NCI-H2029 treated with DMSO at 0.1 percent for 48 hours (cell line): ENCODE data around the gene LEF1.
"Not testable (repeated sequence)": the region's sequence is repeated elsewhere in the genome, so short reads cannot be mapped to it uniquely, and the experiment has no call there.

ENCODE experiments used
- DNase-seq: peaks from one replicate; lab custom pipeline; 2025; lab: John Stamatoyannopoulos, UW

Gene LEF1

DNA sequence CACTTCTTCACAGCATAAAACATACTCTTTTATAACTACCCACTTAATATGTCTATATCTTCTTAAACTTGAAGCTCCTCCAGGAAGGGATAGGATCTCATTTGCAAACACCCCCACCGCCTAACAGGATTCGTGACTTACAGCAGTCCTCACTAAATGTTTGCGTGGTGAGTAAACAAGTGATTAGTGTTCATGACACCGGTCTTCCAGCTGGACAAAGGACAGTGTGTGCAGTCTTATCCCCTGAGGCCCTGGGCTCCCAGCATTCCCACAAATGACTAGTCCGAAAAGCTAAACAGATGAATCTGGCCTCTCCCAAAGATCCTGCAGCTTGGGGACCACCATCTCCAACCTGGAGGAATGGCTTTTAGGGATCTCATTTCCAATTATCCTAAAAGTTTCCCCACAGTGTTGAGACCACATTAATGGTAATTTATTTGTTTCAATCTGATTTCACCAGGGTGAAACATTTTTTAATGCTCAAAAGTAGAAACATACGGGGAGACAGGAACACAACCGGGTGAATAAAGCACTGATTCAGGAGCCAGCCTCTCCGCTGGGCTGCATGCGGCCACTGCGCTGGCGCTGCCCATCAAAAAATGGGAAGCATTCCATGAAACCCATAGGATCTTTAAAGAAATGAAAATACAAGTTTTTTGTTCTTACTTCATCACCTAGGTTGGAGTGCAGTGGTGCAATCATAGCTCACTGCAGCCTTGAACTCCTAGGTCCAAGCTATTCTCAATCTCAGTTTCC, 109.9 kb downstream of the LEF1 start:
- DNase-seq, result no peak

DNA sequence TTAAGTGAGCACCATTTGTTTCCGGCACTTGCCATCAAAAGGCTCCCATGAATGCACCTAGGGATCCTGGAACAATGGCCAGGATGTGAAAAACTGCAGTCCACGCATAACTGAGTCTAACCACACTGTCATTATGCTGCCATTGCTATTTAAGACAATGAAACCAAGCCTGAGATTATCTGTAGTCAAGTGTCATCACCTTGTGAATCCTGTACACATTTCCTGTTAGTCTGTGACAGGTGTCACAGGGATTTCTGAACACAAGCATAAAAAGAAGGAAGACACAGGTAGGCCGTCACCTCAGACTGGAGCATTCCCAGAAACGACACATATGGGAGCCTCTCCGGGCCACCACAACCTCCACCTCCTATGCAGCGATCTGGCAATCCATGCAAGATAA, 112.3 kb downstream of the LEF1 start:
- DNase-seq, result no peak

DNA sequence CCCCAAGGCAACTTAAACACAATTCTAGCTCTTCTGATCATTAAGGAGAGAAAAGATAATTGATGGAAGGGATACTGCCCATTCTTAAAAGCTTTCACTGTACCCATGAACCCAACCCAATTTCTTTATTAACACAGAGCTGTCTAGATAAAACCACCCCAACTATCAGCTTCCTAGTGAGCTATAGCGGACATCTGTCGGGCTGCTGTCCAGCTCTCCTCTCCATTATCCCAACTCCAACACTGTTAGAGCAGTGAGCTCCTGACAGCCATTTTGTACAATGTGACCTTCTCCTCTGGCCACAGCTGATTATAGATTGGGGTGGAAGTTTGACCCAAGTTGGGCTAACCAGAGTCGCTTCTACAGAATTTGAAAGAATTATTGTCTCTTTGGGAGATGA, 112.9 kb downstream of the LEF1 start:
- no peak for DNase-seq

DNA sequence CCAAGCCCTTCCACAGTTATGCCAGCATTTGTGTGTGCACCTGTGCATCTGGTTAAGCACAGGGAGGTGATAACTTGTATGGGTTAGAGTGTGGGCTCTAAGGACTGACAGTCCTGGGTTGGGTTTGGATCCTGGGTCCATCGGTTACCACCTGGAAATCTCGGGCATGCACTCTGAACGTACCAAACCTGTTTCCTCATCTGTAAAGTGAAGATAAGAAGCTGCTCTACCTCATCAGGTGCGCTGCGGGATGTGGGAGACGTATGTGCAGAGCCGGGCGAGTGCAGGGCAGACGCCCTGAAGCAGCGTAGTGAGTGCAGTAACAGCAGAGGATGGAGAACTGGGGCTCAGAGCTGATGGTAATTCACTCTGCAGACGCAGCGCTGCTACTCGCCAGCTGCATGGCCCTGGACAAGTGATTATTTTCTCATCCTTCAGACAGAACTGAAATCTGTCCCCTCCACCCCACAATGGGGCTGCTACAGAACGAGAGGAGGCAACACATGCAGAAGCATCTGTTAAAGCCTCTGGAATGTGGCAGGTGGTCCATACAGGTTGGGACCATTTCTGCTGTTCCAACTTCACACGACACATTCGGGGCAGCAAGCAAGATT, 114.6 kb downstream of the LEF1 start:
- no peak for DNase-seq

DNA sequence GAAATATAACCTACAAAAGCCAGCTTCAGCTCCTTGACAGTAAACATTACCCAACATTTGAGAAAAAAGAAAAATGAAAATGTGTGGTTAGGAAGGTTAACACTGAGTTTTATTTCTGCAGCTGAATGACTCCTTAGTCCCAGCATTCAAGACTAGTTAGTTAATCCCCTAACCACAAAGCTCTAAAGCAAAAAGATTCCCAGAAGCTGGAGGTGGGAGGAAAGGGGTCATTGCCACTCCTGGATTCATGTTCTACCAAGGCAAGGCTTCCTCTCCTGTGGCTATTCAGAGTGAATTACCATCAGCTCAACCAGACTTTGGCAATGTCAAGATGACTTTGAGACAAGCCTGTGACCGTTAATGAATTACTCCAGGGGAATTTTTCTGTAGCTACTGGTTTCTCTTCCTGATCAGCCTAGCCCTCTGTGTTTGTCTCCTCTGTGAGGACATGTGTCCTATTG, 115.5 kb downstream of the LEF1 start:
- DNase-seq, result no peak

DNA sequence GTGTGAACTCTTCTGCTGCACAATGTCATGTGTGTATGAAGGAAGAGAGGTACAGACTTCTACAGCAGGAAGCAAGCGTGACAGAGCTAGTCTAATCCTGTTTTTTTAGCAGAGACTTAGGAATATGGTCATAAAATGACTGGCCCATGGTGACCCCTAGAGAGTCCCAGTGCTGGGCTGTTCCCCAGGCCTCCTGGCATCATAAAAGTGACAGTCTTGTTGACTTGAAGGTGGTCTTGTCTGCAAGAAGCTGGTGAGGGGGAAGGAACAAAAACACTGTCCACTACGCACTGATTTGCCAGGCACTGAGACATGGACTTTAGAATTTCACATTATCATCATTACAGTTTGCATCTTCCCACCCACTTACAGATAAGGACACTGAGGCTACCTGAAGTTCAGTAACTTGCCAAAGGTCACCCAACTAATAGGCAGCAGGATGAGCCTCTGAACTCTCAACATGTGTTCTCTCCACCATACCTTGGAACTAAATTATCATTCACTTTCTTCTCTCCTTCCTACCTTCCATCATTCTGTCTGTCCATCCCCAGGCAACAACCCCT, 116.1 kb downstream of the LEF1 start:
- no peak for DNase-seq

DNA sequence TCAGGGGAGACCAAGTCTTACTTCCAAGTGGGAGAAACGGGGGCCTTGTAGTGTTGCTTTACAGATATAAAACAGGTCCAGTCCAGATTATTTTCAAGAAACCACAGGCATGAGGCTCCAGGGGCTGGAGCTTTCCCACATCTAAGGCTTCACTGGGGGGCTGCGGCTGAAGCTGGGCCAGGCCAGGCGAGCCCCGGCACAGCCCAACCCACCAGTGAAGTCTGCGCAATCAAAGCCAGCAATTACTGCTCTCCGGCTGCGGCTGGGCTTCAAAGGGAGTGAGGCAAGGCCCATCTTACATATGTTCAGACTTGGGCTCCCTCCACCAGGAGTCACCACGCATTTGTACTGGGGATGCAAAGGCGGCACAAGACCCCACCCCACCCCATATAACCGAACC, 117.4 kb downstream of the LEF1 start:
- DNase-seq, result no peak

DNA sequence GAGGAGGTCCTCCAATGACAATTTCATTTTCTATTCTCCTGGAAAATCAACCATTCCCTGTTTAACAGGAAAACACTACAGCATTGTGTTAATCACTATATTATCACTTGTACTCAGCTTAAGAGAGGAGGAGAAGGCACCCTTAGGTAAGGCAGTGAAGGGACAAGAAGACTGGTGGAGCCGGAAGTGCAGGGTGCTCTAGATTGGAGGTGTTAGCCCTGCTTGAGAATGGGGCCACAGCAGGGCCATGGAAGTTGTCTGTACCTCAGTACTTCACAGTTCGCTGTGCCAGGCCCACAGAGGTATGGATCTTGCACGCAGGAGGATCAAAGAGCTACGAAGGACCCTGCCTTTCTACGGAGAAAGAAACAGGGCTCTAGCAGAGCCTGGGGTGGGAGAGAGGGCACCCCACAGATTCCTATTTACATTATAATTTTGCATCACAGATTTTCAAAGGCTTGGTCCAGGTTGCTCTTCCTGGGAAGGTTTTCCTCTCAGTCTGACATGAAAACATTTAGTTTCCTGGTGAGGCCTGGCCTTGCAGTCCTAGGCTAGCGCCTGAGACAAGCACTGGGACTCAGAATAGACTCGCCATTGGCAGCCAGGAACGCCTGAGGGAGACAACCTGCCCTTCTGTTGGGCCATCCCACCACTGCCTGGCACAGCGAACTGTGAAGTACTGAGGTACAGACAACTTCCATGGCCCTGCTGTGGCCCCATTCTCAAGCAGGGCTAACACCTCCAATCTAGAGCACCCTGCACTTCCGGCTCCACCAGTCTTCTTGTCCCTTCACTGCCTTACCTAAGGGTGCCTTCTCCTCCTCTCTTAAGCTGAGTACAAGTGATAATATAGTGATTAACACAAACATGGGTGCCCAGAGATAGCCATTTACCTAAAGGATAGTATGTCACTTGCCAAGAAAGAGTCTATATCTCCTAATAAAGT, 118.3 kb downstream of the LEF1 start:
- DNase-seq, result not testable (repeated sequence)

DNA sequence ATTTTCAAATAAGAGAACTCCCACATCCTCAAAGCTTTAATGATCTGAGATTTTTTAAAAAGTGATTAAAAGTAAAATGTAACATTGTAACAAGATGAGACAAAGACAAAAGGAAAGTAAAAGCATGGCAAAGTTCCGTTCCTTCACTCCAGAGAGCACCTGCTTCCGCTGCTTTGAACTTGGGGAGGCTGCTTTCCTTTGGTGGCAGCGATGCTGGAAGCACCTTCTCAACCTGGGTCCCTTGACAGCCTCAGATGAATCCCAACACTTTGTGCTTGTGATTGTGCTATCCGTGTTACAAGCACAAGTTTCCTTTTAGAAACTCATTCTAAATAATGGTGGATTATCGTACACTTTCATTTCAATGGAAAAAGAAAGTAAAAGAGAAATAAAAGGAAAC, 119.3 kb downstream of the LEF1 start:
- DNase-seq, result no peak

DNA sequence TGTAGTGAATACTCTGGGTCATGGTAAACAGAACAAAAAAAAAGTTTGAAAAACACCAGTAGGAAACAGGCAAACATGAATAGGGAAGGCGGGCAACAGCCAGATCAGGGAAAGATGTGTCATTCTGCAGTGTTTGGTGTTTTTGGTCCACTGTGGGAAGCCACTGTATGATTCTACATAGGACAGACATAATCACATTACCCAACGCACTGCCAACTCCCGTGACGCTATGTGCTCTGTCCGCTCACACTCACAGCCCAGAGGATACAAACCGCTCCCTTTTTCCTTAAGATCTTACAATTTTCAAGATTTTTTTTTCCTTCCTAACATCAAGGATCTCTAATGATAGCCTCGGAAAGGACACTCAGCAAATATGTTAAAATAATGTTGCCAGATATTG, 119.7 kb downstream of the LEF1 start:
- no peak for DNase-seq

DNA sequence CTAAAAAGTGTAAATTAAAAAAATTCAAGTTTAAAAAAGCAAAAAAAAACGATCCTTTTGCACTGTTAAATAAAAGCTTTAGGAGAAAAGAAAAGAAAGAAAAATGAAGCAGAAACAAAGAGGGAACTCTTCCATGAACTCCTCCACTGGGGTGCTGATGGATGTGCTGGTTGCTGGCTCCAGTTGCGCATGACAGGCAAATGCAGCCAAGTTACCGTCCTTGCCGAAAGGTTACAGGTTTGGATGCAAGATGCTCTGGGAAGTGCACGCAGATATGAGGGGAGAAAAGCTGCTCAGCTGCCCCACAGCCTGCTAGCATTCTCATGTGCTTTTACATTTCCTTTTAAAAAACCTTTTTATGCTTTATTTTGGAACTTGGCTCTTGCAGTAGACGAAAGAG, 120.6 kb downstream of the LEF1 start:
- DNase-seq, result no peak

DNA sequence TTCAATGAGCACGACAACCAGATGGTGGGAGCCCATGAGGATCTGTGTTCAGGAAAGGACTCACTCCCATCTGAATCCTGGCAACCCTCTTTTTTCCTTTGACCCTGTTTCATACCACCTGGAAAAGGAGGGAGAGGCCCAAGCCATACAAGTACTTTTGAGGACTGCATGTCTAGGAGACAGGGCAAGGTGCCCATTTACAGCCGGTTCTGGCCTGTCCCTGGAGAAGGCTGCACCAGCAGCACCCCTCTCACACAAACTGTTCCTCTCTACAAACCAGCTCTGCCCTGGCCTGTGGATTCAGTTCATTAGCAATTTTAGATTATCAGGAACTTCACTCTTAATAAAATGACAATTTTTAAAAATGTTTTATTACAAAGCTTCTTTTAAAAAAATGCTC, 121.5 kb downstream of the LEF1 start:
- peak; percentile 44 for DNase-seq

DNA sequence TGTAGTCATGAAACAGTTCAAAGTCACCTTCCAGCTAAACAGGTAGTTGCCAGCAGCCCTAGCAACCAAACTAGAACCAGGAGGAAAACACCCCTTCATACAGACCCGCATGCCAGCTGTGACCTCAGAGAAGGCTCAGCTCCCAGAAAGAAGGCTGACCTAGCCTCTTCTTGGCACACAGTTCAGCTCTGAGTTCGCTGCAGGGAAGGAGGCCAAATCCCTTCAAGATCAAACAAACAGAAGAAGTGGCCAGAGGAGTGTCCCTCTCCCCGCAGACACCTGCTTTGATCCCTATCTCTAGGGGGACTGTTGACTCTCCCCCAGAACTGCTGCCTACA, 123.1 kb downstream of the LEF1 start:
- peak; percentile 47 for DNase-seq

DNA sequence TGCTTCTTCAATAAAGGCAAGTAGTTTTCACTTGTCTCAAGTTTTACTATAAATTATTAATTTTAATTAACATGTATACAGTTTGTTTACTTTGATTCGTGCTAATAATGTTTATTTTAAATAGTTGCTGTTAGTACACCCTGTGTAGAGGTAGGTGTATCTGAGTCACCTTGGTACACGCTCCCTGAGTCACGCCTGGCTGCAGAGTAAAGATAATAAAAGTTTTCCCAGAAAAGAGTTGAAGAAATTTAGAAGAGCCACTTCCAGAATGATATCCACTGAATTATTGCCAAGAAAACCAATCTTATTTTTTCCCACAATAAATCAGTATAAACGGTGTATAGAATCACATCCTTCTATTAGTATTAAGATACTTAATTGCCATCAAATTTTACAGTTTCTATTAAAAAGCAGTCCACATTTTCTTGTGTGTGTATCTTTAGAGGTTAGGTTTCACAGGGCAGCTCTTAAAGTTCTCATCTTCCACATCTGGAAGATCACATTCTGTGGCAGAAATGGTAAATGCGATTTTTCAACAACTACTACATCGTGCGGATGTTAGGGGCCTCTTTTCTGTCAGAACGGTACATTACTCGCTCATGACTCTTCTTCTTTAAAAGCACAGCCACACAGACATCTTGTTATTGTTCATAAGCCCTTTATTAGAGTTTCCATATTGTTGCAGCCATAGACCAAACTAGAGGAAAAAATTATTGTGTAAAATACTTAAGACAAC, 123.6 kb downstream of the LEF1 start:
- no peak for DNase-seq

DNA sequence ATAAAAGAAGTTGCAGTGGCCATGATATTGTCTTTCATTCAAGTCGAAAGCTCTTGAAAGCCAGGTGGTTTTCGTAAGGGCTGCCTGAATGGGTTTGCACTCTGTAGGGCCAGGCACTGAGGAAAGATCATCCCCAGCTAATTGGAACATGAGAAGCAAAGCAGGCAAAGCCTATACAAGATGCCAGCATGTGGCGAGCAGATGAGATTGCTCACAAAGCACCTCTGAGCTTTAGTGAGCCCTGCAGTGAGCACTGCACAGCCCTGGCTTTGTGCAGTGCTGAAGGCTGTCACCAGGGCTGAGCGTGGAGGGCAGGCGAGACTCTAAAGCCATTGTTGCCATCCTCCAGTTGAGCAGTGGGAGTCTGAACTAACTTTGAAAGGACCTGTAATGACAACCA, 125.2 kb downstream of the LEF1 start:
- peak; percentile 46 for DNase-seq

DNA sequence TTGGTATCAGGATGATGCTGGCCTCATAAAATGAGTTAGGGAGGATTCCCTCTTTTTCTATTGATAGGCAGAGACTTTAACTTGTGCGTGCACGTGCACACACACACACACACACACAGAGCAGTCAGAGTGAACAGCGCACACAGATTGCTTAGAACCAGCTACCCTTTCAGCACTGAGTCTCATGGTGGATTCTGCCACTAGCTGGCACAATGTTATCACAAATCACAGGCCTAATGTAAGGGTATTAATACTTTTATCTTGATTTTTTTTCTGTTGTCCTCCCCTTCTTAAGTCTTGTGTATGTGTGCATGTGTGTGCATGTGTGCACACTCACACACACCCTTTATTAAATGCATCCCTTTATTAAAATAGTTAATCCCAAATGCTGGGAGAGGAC, 125.8 kb downstream of the LEF1 start:
- DNase-seq, result no peak

DNA sequence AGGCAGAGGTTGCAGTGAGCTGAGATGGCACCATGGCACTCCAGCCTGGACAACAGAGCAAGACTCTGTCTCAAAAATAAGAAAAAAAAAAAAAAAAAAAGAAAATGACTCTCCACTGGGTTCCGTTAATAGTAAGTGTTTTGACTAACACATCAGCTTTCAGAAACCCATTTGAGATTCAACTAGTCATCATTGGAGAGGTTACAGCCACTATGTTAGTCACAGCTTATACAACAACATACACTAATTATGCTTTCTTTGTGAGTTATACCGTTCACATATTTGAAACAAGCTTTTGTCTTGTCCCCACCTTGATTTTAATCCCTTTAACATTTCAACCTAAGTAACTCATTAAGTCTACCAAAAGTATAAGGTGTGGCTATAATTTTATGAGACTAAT, 130.8 kb downstream of the LEF1 start:
- no peak for DNase-seq

DNA sequence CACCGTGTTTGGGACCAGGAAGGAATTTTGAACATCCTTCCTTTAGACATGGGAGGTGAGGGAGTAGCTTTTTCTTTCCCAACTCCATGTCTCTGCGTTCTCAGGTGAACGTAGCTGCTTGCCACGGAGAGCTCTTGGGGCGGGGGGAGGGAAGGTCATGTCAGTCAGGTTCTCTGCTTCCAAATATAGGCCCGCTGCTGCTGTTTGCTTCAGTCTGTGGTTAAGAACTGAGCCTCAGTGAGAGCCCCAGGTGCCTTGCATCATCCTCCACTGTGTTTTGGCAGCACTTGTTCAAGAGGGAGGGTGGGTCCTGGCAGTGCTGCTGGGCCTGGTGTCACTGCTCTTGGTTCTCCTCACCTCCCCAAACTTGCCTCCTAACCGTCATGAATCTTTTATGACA, 132.5 kb downstream of the LEF1 start:
- no peak for DNase-seq

DNA sequence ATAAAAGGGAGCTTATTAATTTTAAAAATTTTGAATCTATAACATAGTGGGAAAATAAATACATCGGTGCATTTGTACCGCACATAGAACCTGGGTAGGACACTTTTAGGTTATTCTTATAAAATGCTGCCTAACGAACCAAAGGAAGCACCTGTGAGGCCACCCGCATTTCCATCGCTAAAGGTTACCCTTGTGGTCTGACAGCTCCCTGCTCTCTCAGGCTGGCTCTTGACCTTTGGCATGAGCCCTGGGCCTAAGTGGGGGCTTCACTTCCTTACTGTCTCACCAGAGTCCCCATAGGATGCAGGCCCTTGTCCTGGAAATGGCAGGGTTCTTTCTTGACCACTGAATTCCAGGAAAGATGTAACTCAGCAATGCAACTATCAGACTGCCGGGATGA, 133.0 kb downstream of the LEF1 start:
- DNase-seq, result no peak

DNA sequence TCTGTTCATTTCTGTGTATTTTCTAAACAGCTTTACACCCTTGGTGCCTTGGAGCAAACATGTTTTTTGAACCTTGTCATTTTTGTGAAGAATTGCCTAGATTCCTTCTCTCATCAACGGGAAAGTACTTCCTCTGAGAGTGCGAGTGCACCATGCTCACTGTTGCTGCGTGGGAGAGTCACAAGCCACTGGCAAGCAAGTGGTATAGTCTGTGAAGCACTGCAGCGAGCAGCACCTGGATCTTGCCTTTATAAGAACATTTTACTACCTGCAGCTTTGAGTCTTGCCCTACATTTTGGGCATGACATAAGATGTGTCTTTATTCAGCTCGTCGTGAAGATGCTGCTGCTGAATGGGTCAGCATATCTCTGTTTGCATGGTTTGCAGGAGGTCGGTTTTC, 134.2 kb downstream of the LEF1 start:
- DNase-seq, result no peak

DNA sequence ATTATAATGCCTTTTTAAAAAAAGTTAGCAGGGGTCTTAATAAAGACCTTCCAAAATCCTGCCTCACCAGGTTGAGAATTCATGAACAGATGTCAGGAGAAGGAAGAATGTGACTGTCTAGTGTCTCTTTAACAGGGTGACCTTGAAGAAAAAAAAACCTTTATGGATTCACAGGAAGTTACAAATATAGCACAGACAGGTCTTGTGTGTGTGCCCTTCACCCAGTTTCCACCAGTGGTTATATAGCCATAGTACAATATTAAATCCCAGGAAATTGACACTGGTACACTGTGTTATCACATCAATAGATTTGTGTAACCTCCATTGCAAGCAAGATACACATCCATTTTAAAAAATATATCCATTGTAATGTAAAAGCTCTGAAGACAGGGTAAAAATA, 135.4 kb downstream of the LEF1 start:
- DNase-seq, result no peak
